ENCODE data around the gene SEC22B.
"Not testable (repeated sequence)": the region's sequence is repeated elsewhere in the genome, so short reads cannot be mapped to it uniquely, and the experiment has no call there.

- not testable (repeated sequence) for TF ChIP-seq CTCF (conservative IDR thresholded peaks at IDR 0.05 in 1 of 2, IDR thresholded peaks at IDR 0.05 in 1 of 2; ENCODE audit: extremely low read depth in 1 of 2, insufficient read depth in 1 of 2, low read depth in 1 of 2, low read length in 2 of 2); EZH2 (IDR thresholded peaks at IDR 0.05; ENCODE audit: borderline replicate concordance, low read length)
These were observed 60.2 kb downstream of the SEC22B start for GRCh38 chr1:120116094-120116493.
